AG04449 (cell line): ENCODE measurements around the gene COLGALT1.
A peak's percentile ranks its signal among the peaks of the same experiment; 100 is the strongest.

ENCODE experiments used
- CTCF ChIA-PET: fragments of 350-600 bp; formaldehyde crosslinking; extraction: SDS; loops from one replicate; lab custom pipeline; 2021; ENCODE audit warnings: antibody characterized with exemption; lab: Yijun Ruan, JAX
- POLR2A ChIA-PET: fragments of 400-600, 350-600 bp; formaldehyde crosslinking; extraction: SDS; loops from one replicate; lab custom pipeline; 2020; ENCODE audit warnings: antibody characterized with exemption, inconsistent platforms; lab: Yijun Ruan, JAX
- DNase-seq: peaks from one replicate; pipeline ENCODE4 v3.0.0-alpha.2; 2010; ENCODE audit warnings: low read depth, low spot score
- H3K4me3 ChIP-seq: 2 replicates; pipeline ENCODE4 v1.5.1; 2011; ENCODE audit warnings: low read depth, mild to moderate bottlenecking, control low read depth, low read length
- TF ChIP-seq, protein P1 (sequence below): IDR thresholded peaks from one replicate; pipeline ENCODE4 v1.5.1; 2011; ENCODE audit warnings: mild to moderate bottlenecking, moderate library complexity, low read length, control low read depth, inconsistent platforms; ENCODE audit not compliant: insufficient read depth; ENCODE audit errors: missing control alignments

The COLGALT1 gene

DNA sequence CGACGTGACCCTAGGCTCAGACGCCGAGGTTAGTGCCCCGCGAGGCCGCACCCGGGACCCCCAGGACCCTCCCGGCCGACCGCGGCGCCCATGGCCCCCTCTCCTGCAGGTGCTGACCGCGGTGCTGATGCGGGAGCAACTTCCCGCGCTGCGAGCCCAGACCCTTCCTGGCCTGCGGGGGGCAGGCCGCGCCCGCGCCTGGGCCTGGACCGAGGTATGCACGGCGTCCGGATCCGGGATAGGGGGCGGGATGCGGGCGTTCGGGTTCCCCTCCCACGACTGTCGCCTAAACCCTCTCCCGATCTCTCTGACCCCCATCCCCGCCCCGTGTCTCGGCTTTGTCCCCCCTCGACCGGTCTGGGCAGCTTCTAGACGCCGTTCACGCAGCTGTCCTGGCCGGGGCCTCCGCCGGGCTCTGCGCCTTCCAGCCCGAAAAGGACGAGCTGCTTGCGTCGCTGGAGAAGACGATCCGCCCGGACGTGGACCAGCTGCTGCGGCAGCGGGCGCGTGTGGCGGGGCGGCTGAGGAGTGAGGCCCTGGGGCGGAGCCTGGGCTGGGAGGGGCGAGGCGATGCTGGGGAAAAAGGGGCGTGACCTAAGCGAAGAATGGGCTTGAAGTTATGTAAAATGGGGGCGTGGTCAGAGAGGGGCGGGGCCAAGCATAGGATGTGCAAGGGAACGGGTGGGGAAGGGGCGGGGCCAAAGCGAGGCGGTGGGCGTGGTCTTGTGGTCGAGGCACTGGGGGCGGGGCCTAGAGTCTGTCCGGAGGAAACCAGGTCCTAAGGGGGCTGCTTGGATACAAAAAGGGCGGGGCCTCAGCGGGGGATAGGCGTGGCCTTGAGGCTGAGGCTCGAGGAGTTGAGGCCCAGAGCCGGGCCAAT, 16.0 kb upstream of the COLGALT1 start:
- TF ChIP-seq, protein P1, sequence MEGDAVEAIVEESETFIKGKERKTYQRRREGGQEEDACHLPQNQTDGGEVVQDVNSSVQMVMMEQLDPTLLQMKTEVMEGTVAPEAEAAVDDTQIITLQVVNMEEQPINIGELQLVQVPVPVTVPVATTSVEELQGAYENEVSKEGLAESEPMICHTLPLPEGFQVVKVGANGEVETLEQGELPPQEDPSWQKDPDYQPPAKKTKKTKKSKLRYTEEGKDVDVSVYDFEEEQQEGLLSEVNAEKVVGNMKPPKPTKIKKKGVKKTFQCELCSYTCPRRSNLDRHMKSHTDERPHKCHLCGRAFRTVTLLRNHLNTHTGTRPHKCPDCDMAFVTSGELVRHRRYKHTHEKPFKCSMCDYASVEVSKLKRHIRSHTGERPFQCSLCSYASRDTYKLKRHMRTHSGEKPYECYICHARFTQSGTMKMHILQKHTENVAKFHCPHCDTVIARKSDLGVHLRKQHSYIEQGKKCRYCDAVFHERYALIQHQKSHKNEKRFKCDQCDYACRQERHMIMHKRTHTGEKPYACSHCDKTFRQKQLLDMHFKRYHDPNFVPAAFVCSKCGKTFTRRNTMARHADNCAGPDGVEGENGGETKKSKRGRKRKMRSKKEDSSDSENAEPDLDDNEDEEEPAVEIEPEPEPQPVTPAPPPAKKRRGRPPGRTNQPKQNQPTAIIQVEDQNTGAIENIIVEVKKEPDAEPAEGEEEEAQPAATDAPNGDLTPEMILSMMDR = peak; percentile 36
- peak overlapping the region; percentile 55 for H3K4me3 ChIP-seq
- CTCF ChIA-PET = interaction anchor here (1.2 kb wide), 1 partner anchor 14 kb away, joined by 3 read pairs; no protein-coding TSS in a partner anchor
- no peak for DNase-seq
- POLR2A ChIA-PET = interaction anchor here (1.1 kb wide), 1 partner anchor 21 kb away, joined by 3 read pairs; no protein-coding TSS in a partner anchor

DNA sequence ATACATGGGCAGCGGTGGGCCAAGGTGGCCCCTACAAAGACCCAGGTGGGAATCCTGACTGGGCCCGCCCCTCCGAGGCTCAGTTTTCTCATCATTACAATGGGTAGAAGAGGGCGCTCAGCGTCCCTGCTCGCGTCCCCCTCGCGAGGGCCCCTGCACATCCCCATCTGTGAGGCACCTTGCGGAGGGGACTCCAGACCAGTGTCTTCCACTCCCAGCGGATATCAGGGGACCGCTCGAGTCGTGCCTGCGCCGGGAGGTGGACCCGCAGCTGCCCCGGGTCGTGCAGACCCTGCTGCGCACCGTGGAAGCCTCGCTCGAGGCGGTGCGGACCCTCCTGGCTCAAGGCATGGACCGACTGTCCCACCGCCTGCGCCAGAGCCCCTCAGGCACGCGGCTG, 15.3 kb upstream of the COLGALT1 start:
- TF ChIP-seq, protein P1 = no peak
- CTCF ChIA-PET = no interaction called here
- DNase-seq = no peak
- H3K4me3 ChIP-seq = no peak overlapping the region
- POLR2A ChIA-PET = interaction anchor here (1.1 kb wide), 1 partner anchor 22 kb away, joined by 3 read pairs; no protein-coding TSS in a partner anchor

GRCh38 chr19:17541184-17541759, 14.2 kb upstream of the COLGALT1 start:
- H3K4me3 ChIP-seq = no peak overlapping the region
- DNase-seq = no peak
- ChIA-PET POLR2A (no interaction called here), CTCF (no interaction called here)
- TF ChIP-seq, protein P1 = no peak

DNA sequence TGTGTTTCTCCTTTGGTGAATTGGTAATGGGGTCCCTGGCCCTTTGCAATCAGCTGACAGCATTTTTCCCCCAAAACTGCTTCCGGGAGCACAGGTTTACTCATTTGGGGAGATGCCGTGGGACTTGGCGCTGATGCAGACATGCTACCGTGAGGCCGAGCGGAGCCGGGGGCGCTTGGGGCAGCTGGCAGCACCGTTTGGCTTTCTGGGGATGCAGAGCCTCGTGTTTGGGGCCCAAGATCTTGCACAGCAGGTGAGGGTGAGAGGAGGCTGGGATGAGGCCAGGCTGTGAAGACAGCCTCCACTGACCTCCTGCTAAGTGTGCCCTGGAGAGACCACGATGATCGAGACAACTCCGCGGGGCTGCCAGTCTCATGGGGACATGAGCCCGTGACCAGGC, 13.4 kb upstream of the COLGALT1 start:
- no peak for DNase-seq
- TF ChIP-seq, protein P1 = no peak
- POLR2A ChIA-PET = no interaction called here
- H3K4me3 ChIP-seq = no peak overlapping the region
- CTCF ChIA-PET = no interaction called here

DNA sequence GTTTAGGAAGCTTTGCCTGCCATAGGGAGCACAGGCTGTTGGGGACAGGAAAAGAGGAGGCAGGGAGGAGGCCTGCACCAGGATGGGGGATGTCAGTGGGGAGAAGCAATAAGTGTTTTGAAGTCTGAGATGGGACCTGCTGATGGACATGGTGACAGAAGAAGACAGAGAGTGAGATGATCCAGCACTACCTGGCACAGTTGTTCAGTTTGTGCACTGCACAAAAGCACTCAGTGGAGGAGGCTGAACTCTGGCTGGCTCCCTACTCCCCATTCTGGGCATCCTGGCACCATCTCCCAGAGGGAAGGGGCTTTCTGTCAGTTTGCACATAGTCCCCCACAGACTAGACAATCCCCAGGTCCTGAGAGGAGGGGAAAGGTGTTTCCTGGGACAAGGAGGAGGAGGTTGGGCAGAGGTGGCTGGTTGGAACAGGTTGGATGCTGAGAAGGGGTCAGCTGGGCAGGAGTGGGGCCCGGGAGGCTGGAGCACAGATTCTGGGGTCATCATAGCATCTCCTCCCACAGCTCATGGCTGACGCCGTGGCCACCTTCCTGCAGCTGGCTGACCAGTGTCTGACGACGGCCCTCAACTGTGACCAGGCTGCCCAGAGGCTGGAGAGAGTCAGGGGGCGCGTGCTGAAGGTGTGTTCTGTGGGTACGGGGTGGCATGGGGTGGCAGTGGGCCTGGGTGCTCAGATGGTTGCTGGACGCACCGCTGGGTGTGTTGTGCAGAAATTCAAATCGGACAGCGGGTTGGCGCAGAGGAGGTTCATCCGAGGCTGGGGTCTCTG, 12.5 kb upstream of the COLGALT1 start:
- no peak for DNase-seq
- no peak overlapping the region for H3K4me3 ChIP-seq
- POLR2A ChIA-PET = no interaction called here
- CTCF ChIA-PET = no interaction called here
- TF ChIP-seq, protein P1 = no peak

GRCh38 chr19:17543986-17544385, 11.5 kb upstream of the COLGALT1 start:
- ChIA-PET POLR2A (no interaction called here), CTCF (interaction anchor here (1.1 kb wide), 1 partner anchor 30 kb away, joined by 4 read pairs; no protein-coding TSS in a partner anchor)
- TF ChIP-seq, protein P1 = no peak
- no peak overlapping the region for H3K4me3 ChIP-seq
- DNase-seq = no peak
